DND-41 (cell line): ENCODE results near the gene LRRC3.

ENCODE experiments used
- ATAC-seq: fragments of 200-7000 bp; cut with Tn5 transposase; 3 replicates; pipeline ENCODE4 v1.9.1; 2021; ENCODE audit warnings: low read depth; ENCODE audit not compliant: insufficient read depth
- DNase-seq: peaks from one replicate; pipeline ENCODE4 v3.0.0-alpha.2; 2020
- H2AFZ ChIP-seq: 2 replicates; pipeline ENCODE4 v1.6.0; 2012; ENCODE audit warnings: low read depth, low read length
- H3K27ac ChIP-seq: 2 replicates; pipeline ENCODE4 v1.5.1; 2012; ENCODE audit warnings: low read length, inconsistent platforms
- H3K27me3 ChIP-seq: fragments of 200-600 bp; sonication (generic); 2 replicates; pipeline ENCODE4 v1.6.0; 2012; ENCODE audit warnings: low read length, mild to moderate bottlenecking, inconsistent platforms; ENCODE audit not compliant: insufficient read depth, poor library complexity
- H3K36me3 ChIP-seq: 2 replicates; pipeline ENCODE4 v1.5.1; 2012; ENCODE audit warnings: low read length, inconsistent platforms; ENCODE audit not compliant: insufficient read depth
- H3K4me1 ChIP-seq: 2 replicates; pipeline ENCODE4 v1.5.1; 2012; ENCODE audit warnings: mild to moderate bottlenecking, low read length; ENCODE audit not compliant: insufficient read depth
- H3K4me2 ChIP-seq: 2 replicates; pipeline ENCODE4 v1.6.0; 2012; ENCODE audit warnings: mild to moderate bottlenecking, moderate library complexity, low read length, inconsistent platforms; ENCODE audit not compliant: insufficient read depth
- H3K4me3 ChIP-seq, 2 experiments: fragments of 200-600 bp in 1 of 2; shearing (Covaris generic) in 1 of 2; 2 replicates each; pipeline ENCODE4 v1.5.1; 2012 to 2016; ENCODE audit warnings: inconsistent platforms in 2 of 2, low read length in 2 of 2, mild to moderate bottlenecking in 2 of 2, low read depth in 1 of 2, moderate library complexity in 1 of 2
- H3K79me2 ChIP-seq: 2 replicates; pipeline ENCODE4 v1.6.0; 2012; ENCODE audit warnings: low read length, inconsistent platforms; ENCODE audit not compliant: insufficient read depth
- H3K9ac ChIP-seq: 2 replicates; pipeline ENCODE4 v1.6.0; 2012; ENCODE audit warnings: low read depth, mild to moderate bottlenecking, inconsistent platforms, low read length, moderate library complexity
- H3K9me3 ChIP-seq: 2 replicates; pipeline ENCODE4 v1.5.1; 2012; ENCODE audit warnings: low read length, moderate library complexity, mild to moderate bottlenecking, inconsistent platforms; ENCODE audit not compliant: insufficient read depth, severe bottlenecking
- H4K20me1 ChIP-seq: 2 replicates; pipeline ENCODE4 v1.6.0; 2012; ENCODE audit warnings: low read length; ENCODE audit not compliant: insufficient read depth
- EZH2 ChIP-seq: IDR thresholded peaks from 3 replicates; pipeline ENCODE4 v1.6.1; 2012; ENCODE audit warnings: borderline replicate concordance, low read depth, mild to moderate bottlenecking, moderate library complexity, low read length, inconsistent platforms; ENCODE audit not compliant: severe bottlenecking
- TF ChIP-seq, protein P1 (sequence below): IDR thresholded peaks from 2 replicates; pipeline ENCODE4 v1.5.1; 2012; ENCODE audit warnings: borderline replicate concordance, low read length, moderate library complexity, mild to moderate bottlenecking; ENCODE audit not compliant: poor library complexity, severe bottlenecking; ENCODE audit errors: extremely low read depth

Gene LRRC3

DNA sequence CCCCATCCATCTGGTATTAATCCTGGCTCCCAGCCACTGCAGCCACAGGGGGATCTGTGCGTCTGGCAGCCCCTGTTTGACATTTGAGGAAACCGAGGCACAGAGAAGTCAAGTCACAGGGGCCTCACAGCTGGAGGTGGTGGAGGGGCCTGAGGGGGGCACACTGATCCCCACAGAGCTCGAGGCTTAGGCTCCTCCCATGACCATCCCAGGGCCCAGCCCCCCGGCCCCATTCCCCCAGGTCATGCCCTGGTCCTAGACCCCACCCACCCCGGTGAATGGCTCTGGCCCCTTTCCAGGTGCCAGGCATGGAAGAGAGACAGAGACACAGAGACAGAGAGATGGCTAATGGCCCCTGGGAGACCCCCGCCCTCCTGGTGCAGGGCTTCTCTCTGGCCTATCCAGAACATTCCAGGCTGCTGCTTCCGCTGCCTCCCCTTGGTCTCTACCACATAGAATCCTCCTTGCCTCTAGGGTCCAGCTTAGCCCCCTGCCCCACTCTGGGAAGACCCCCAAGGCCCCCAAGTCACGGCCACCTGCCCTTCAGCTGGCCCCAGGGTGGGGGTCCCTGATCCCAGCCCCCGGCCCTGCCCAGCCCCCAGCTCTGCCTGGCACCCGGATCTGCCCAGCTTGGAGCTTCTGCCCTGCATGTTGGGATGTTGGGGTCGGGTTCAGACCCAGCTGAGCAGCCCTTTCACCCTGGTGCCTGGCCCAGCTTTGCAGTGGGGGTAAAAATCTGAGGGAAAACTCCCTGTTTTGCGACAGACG, 29.2 kb upstream of the LRRC3 start:
- H3K4me2 ChIP-seq: no peak overlapping the region
- no peak for DNase-seq
- no peaks in the 10 kb centered on the region for H3K79me2 ChIP-seq
- no peaks in the 10 kb centered on the region for H4K20me1 ChIP-seq
- no peak for ATAC-seq
- H3K4me1 ChIP-seq: no peaks in the 10 kb centered on the region
- H3K27ac ChIP-seq: no peak overlapping the region
- no peak overlapping the region for H3K4me3 ChIP-seq
- no peaks in the 10 kb centered on the region for H3K9me3 ChIP-seq
- H2AFZ ChIP-seq: no peak overlapping the region
- H3K36me3 ChIP-seq: no peaks in the 10 kb centered on the region
- TF ChIP-seq EZH2: no peak
- TF ChIP-seq, protein P1, sequence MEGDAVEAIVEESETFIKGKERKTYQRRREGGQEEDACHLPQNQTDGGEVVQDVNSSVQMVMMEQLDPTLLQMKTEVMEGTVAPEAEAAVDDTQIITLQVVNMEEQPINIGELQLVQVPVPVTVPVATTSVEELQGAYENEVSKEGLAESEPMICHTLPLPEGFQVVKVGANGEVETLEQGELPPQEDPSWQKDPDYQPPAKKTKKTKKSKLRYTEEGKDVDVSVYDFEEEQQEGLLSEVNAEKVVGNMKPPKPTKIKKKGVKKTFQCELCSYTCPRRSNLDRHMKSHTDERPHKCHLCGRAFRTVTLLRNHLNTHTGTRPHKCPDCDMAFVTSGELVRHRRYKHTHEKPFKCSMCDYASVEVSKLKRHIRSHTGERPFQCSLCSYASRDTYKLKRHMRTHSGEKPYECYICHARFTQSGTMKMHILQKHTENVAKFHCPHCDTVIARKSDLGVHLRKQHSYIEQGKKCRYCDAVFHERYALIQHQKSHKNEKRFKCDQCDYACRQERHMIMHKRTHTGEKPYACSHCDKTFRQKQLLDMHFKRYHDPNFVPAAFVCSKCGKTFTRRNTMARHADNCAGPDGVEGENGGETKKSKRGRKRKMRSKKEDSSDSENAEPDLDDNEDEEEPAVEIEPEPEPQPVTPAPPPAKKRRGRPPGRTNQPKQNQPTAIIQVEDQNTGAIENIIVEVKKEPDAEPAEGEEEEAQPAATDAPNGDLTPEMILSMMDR: no peak
- H3K27me3 ChIP-seq: no peaks in the 10 kb centered on the region
- no peak overlapping the region for H3K9ac ChIP-seq

DNA sequence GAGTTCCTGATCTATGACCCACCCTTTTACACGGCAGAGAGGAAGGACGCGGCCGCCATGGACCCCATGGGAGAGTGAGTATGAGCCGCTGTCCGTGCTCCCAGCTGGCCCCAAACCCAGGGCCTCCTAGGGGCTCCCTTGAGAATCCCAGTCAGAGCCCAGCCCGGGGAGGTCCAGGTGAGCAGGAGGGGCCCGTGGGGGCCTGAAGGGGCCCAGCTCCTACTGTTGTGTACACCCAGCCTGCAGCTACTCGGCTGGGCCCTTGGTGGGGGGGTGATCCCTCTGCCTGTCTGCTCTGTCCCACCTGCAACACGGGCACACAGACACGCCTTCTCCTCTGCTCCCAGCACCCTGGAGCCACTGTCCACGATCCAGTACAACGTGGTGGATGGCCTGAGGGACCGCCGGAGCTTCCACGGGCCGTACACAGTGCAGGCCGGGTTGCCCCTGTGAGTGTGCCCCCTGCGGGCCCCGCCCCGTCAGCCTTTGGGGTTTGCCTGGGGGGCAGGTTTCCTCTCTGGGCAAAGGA, 28.6 kb upstream of the LRRC3 start:
- Histone ChIP-seq H3K4me1 (no peaks in the 10 kb centered on the region), H2AFZ (no peak overlapping the region), H3K36me3 (no peaks in the 10 kb centered on the region), H3K9me3 (no peaks in the 10 kb centered on the region), H4K20me1 (no peaks in the 10 kb centered on the region), H3K27ac (no peak overlapping the region), H3K9ac (no peak overlapping the region), H3K27me3 (no peaks in the 10 kb centered on the region), H3K4me2 (no peak overlapping the region), H3K79me2 (no peaks in the 10 kb centered on the region), H3K4me3 (no peak overlapping the region)
- no peak for DNase-seq
- no peak for ATAC-seq
- no peak for TF ChIP-seq EZH2
- TF ChIP-seq, protein P1: no peak

DNA sequence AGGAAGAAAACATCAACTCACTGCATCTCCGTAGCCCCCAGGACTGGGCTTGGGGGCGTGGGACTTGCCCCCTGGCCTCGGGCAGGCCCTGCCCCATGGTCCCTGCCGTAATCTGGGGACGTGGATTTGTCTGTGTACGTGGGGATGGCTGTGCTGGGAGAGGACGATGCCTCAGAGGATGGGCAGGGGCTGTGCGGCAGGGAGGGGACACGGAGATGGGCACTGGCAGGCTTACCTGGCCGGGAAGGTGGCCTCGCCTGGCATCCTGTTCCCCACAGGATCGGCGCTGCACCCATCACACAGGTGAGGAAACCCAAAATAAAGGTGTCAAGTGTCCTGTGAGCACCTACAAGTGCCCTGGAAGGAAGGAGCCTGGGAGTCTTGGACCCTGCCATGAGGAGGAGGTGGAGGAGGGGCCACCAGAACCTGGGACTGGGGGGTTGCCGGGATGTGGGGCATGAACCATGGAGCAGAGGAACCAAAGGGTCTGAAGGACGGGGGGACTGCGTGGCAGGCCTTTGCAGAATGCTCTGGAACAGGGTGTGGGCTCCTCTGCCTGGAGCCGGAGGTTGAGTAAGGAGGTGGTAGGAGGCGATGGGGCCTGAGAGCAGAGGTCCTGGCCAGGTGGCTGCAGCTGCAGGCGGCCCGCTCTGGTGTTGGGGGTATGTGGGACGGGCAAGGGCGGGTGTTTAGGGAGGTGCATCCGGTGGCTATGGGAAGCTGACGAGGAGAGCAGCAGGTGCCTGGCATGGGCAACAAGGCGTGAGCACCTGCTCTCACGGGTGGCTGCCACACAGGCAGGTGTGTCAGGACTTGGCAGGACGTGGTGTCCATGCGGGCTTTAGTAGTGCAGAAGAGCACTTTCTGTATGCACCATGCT, 27.8 kb upstream of the LRRC3 start:
- no peak overlapping the region for H3K4me3 ChIP-seq
- no peak overlapping the region for H3K9ac ChIP-seq
- no peak overlapping the region for H3K27ac ChIP-seq
- ATAC-seq (no peak), DNase-seq (no peak)
- H3K4me2 ChIP-seq: no peak overlapping the region
- TF ChIP-seq, protein P1: no peak
- TF ChIP-seq EZH2: no peak
- no peak overlapping the region for H2AFZ ChIP-seq
- H4K20me1 ChIP-seq: no peaks in the 10 kb centered on the region
- no peaks in the 10 kb centered on the region for H3K27me3 ChIP-seq
- H3K4me1 ChIP-seq: no peaks in the 10 kb centered on the region
- H3K36me3 ChIP-seq: no peaks in the 10 kb centered on the region
- no peaks in the 10 kb centered on the region for H3K9me3 ChIP-seq
- no peaks in the 10 kb centered on the region for H3K79me2 ChIP-seq
